NOMO-1 treated with DMSO at 0.1 percent for 48 hours (cell line): Measurements from ENCODE around the gene MRPS12.
A peak's percentile ranks its signal among the peaks of the same experiment; 100 is the strongest.
"Not testable (repeated sequence)": the region's sequence is repeated elsewhere in the genome, so short reads cannot be mapped to it uniquely, and the experiment has no call there.

Source experiments
- DNase-seq: peaks from one replicate; lab custom pipeline; 2025; ENCODE audit not compliant: unreplicated experiment; lab: John Stamatoyannopoulos, UW

Gene MRPS12

DNA sequence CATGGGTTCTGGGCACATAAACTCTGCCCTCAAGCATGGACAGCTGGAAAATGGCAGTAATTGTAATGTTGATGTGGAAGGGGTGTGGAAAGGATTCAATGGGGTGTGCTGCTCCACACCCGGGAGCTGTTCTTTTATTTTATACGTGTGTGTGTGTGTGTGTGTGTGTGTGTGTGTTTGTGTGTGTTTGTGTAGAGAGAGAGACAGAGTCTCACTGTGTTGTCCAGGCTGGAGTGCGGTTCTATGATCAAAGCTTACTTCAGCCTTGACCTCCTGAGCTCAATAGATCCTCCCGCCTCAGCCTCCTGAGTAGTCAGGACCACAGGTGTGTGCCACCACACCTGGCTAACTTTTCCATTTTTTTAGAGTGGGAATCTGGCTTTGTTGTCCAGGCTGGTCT is 2.8 kb downstream of the MRPS12 start:
- no peak for DNase-seq

- DNase-seq: no peak
These were observed 9.2 kb downstream of the MRPS12 start for GRCh38 chr19:38939957-38940356.

DNA sequence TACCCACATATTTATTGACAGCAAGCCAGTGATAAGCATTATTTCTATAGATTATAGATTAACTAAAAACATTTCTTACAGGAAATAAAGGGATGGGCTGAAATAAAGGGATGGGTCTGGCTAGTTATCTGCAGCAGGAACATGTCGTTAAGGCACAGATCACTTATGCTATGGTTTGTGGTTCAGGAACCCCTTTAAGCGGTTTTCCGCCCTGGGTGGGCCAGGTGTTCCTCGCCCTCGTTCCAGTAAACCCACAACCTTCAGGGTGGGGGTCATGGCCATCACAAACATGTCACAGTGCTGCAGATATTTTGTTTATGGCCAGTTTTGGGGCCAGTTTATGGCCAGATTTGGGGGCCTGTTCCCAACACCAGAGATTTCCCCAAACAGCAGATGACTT is 10.7 kb downstream of the MRPS12 start:
- not testable (repeated sequence) for DNase-seq

DNA sequence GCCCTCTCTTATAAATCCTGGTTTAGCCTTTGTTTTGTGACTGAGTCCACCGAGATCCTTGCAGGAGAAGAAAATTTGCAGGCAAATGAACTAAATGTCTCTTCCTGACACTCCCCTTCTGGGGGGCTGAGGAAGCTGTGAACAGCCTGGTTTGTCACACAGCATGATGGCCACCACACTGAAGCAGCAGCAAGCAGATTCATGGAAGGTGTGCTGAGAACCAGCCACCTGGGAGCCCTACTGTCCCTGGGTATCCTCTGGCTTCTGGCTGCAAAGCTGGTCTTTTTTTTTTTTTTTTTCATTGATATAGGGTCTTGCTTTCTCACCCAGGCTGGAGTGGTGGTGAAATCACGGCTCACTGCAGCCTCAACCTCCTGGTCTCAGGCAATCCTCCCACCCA is 11.2 kb downstream of the MRPS12 start:
- no peak for DNase-seq

DNA sequence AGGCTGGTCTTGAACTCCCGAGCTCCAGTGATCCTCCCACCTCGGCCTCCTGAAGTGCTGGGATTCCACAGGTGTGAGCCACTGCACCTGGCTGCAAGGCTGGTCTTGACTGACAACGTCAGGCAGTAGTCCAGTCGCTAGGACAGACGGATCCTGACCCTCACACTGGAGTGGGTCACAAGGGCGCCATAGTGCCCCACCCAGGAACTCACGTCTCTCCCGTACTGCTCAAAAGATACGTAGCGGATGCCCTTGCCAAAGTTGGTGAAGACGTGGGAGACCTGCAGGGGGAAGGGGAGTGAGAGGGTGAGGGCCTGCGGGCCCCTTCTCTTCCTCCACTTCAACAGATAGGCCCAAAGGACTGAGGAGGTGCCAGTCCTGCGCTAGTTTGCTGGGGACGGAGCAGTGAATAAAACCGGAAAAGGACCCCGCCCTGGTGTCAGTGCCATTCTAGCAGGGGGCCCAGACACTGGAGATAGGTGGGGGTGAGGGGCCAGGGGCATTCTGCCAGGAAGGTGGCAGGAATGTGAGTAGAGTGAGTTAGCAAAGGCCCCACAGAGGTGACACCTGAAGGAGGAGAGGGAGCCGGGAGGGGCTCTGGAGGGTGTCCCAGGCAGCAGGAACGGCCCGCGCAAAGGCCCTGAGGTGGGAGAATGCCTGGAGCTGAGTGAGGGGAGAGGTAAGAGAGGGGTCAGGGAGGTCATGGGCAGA is 11.9 kb downstream of the MRPS12 start:
- DNase-seq: no peak

GRCh38 chr19:38944981-38945506 is 14.3 kb downstream of the MRPS12 start:
- DNase-seq: no peak

- no peak for DNase-seq
These were observed 15.0 kb downstream of the MRPS12 start for GRCh38 chr19:38945562-38946228.

- no peak for DNase-seq
These were observed 15.7 kb downstream of the MRPS12 start for GRCh38 chr19:38946229-38947010.

GRCh38 chr19:38949580-38950367 is 19.0 kb downstream of the MRPS12 start:
- peak; percentile 52 for DNase-seq

- DNase-seq: no peak
These were observed 20.4 kb downstream of the MRPS12 start for GRCh38 chr19:38951187-38951586.

DNA sequence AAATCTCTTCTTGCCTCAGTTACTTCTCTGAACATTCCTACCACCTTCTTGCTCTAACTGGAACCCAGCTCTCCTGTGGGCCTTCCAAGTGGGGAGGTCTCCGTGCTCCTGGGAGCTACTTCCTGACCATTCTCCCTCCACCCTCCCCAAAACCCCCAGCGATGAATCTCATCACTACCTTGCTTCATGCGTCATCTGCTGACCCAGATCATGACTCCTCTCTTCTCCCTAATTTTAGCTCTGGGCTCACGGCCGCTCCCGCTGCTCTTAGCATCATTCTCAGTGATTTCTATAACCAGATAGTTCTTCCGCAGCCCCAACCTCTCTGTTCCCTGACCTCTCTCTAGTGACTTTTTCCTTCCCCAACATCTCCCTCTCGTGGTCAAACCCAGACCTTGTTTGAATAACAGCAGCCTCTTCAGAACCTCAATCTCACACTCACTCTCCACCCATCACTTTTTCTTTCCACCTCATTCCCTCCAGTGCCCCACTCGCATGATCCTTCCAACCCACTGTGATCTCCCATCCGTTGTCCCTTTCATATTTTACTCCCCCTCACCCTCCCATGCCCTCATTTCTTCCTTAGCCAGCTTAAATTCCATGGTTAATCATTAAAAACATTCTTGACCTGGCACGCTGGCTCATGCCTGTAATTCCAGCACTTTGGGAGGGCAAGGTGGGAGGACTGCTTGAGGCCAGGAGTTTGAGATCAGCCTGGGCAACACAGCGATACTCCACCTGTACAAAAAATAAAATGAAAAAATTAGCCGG is 21.8 kb downstream of the MRPS12 start:
- peak; percentile 67 for DNase-seq

GRCh38 chr19:38953677-38954076 is 22.9 kb downstream of the MRPS12 start:
- no peak for DNase-seq

DNA sequence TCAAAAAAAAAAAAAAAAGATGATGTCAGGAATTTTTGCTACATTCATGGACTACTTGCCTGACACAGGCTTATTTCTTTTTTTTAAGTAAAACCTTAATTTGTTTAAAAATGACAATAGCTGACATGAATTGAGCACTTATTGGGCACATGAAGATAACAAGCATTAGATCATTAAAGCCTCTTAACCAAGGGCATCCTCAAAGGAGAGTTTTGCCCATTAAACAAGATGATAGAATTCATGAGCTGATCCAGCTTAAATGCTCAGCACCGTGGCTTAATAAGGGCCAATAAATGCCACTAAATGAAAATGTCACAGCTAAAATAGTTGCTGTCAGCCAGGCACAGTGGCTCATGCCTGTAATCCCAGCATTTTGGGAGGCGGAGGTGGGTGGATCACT is 25.5 kb downstream of the MRPS12 start:
- no peak for DNase-seq

- no peak for DNase-seq
These were observed 27.6 kb downstream of the MRPS12 start for GRCh38 chr19:38958301-38958700.

GRCh38 chr19:38959618-38960017 is 28.9 kb downstream of the MRPS12 start:
- no peak for DNase-seq

DNA sequence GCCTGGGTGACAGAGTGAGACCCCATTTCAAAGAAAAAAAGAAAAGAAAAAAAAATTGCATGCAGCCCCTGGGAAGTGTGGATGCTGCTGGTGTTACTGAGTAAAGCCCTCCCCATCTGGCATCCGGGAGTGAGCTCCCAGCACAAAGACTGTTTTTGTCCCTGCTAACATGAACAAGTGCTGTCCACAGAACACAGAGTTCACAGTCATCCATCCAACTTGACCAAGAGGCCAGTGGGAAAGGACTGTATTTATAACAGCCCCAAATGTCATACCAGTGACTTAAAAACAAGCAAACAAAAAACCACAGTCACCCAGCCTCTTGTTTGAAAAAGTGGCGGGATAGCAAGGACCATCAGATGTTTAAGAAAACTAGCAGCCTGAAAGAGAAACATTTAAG is 34.0 kb downstream of the MRPS12 start:
- DNase-seq: no peak

DNA sequence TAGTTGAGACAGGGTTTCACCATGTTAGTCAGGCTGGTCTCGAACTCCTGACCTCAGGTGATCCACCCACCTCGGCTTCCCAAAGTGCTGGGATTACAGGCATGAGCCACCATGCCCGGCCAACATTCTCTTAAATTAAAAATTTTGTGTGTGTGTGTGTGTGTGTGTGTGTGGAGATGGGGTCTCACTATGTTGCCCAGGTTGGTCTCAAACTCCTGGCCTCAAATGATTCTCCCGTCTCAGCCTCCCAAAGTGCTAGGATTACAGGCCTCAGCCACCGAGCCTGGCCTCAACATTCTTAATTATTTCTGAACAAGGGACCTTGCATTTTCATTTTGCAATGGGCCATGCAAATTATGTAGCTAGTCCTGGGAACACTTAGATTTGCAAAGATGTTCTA is 35.4 kb downstream of the MRPS12 start:
- not testable (repeated sequence) for DNase-seq

DNA sequence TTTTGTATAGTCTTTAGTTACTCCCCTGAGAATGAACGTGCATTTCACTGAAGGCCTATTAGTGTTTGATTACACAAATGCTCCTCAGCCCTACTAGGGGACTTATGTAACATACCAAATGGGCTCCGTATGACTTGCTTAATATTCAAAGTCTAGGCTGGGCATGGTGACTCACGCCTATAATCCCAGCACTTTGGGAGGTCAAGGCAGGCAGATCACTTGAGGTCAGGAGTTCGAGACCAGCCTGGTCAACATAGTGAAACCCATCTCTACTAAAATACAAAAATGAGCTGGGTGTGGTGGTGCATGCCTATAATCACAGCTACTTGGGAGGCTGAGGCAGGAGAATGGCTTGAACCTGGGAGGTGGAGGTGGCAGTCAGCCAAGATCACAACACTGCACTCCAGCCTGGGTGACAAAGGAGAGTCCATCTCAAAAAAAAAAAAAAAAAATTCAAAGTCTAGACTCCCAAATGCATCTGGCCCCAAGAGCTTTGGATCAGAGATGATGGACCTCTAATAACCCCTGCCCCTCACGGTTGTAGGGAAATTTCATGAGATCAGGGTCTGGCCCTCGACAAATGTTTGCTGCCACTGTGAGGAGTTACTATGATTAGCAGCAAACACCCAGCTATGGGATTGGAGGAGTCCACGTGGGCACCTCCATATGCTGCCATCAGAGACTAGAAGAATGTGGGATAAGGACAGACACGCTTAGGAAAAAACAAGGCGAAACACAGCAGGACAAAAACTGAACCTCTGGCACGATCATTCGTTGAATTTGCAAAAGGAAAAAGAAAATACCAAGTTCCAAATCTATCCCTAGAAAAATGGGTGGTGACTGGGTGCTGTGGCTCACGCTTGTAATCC is 40.2 kb downstream of the MRPS12 start:
- no peak for DNase-seq

GRCh38 chr19:38971672-38972071 is 40.9 kb downstream of the MRPS12 start:
- DNase-seq: no peak
